A673 (cell line): ENCODE data around the gene TSKS. TPM values are rescaled to one million over a fixed set of nuclear protein-coding genes. Genes with fewer than 3 reads are reported as not detected.

Experiments used
- BruUV-seq: library from RNA; stranded (reverse); fragments of 400-500 nt; replicated peaks from 2 replicates; lab custom pipeline; 2021; lab: Mats Ljungman, UMichigan
- CTCF ChIA-PET: fragments of 300-600 bp; sonication (Branson Sonifier 250); formaldehyde crosslinking; loops from one replicate; lab custom pipeline; 2022; ENCODE audit warnings: antibody characterized with exemption; lab: Charles Lee
- POLR2A ChIA-PET: fragments of 300-600 bp; sonication (Branson Sonifier 250); formaldehyde crosslinking; loops from one replicate; lab custom pipeline; 2022; ENCODE audit warnings: antibody characterized with exemption; ENCODE audit not compliant: low non-redundant PET; lab: Charles Lee
- DNase-seq: peaks from one replicate; pipeline ENCODE4 v3.0.0-alpha.2; 2015; ENCODE audit warnings: low spot score
- H3K27ac ChIP-seq: fragments of 200-600 bp; sonication (generic); 2 replicates; pipeline ENCODE4 v1.5.1; 2016; ENCODE audit warnings: mixed run types, low read depth, mild to moderate bottlenecking, mixed read lengths, antibody characterized with exemption, low read length; ENCODE audit not compliant: poor library complexity, severe bottlenecking
- H3K27me3 ChIP-seq: fragments of 200-600 bp; sonication (generic); replicated peaks from 2 replicates; pipeline ENCODE4 v1.6.1; 2017; ENCODE audit warnings: mixed run types, low read depth, mild to moderate bottlenecking, mixed read lengths, antibody characterized with exemption, low read length; ENCODE audit not compliant: insufficient read depth, poor library complexity
- H3K36me3 ChIP-seq: fragments of 200-600 bp; sonication (generic); 2 replicates; pipeline ENCODE4 v1.6.1; 2016; ENCODE audit warnings: mixed run types, mild to moderate bottlenecking, mixed read lengths, antibody characterized with exemption, low read length; ENCODE audit not compliant: insufficient read depth, poor library complexity, severe bottlenecking
- H3K4me1 ChIP-seq: fragments of 200-600 bp; sonication (generic); 2 replicates; pipeline ENCODE4 v1.6.1; 2017; ENCODE audit warnings: mixed run types, mild to moderate bottlenecking, mixed read lengths, antibody characterized with exemption, low read length; ENCODE audit not compliant: insufficient read depth, poor library complexity, severe bottlenecking
- H3K4me3 ChIP-seq: fragments of 200-600 bp; sonication (generic); 2 replicates; pipeline ENCODE4 v1.5.1; 2016; ENCODE audit warnings: low read depth, mixed run types, mild to moderate bottlenecking, mixed read lengths, low read length; ENCODE audit not compliant: poor library complexity, severe bottlenecking
- H3K9me3 ChIP-seq: fragments of 200-600 bp; sonication (generic); 2 replicates; pipeline ENCODE4 v1.6.1; 2016; ENCODE audit warnings: mixed run types, low read depth, mild to moderate bottlenecking, mixed read lengths, antibody characterized with exemption, low read length; ENCODE audit not compliant: poor library complexity, severe bottlenecking
- EZH2 ChIP-seq: fragments of 200-600 bp; sonication (generic); IDR thresholded peaks from 2 replicates; pipeline ENCODE4 v1.6.1; 2017; ENCODE audit warnings: borderline replicate concordance, low read depth, mild to moderate bottlenecking, mixed read lengths, antibody characterized with exemption, low read length; ENCODE audit not compliant: poor library complexity, severe bottlenecking
- intact Hi-C: fragments of 100-400 bp; cut with micrococcal nuclease; formaldehyde crosslinking; loops from one replicate; pipeline ENCODE4 v1.10.0; 2022; ENCODE audit not compliant: unreplicated experiment
- total RNA-seq: library from RNA; stranded (reverse); gene quantifications from 2 replicates; pipeline ENCODE4 v1.2.3, GENCODE V29; 2021
- TF ChIP-seq, protein P1 (sequence below): fragments of 300-800, 200-600 bp; sonication (generic); conservative IDR thresholded peaks from 2 replicates; pipeline ENCODE4 v1.5.1; 2017; ENCODE audit warnings: low read depth, mild to moderate bottlenecking, antibody characterized with exemption, low read length, moderate library complexity, mixed read lengths

Gene TSKS
- total RNA-seq, 1 experiment from 2014 or later: not detected

DNA sequence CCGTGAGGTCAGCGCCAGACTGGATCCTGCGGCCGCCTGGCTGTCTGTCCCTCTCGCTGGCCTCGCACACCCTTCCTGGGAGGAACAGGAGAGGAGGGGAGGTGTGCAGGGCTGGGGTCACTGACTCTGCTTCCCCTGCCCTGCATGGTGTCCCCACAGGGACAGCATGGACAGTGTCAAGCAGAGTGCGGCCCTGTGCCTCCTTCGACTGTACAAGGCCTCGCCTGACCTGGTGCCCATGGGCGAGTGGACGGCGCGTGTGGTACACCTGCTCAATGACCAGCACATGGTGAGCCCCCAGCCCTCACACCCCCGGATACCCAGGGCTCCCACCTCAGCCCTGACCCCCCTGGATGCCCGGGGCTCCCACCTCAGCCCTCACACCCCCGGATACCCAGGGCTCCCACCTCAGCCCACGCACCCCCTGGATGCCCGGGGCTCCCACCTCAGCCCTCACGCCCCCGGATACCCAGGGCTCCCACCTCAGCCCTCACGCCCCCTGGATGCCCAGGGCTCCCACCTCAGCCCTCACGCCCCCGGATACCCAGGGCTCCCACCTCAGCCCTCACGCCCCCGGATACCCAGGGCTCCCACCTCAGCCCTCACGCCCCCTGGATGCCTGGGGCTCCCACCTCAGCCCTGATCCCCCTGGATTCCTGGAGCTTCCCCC is 28.8 kb upstream of the TSKS start:
- DNase-seq: no peak
- no peak overlapping the region for H3K4me3 ChIP-seq
- H3K36me3 ChIP-seq: peaks cover 24% of the 10 kb centered on the region
- no TSS peak for BruUV-seq
- H3K9me3 ChIP-seq: no peaks in the 10 kb centered on the region
- no peak for TF ChIP-seq EZH2
- TF ChIP-seq, protein P1, sequence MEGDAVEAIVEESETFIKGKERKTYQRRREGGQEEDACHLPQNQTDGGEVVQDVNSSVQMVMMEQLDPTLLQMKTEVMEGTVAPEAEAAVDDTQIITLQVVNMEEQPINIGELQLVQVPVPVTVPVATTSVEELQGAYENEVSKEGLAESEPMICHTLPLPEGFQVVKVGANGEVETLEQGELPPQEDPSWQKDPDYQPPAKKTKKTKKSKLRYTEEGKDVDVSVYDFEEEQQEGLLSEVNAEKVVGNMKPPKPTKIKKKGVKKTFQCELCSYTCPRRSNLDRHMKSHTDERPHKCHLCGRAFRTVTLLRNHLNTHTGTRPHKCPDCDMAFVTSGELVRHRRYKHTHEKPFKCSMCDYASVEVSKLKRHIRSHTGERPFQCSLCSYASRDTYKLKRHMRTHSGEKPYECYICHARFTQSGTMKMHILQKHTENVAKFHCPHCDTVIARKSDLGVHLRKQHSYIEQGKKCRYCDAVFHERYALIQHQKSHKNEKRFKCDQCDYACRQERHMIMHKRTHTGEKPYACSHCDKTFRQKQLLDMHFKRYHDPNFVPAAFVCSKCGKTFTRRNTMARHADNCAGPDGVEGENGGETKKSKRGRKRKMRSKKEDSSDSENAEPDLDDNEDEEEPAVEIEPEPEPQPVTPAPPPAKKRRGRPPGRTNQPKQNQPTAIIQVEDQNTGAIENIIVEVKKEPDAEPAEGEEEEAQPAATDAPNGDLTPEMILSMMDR: no peak
- intact Hi-C loops: no loop called here
- POLR2A ChIA-PET: no interaction called here
- H3K27me3 ChIP-seq: no peaks in the 10 kb centered on the region
- H3K4me1 ChIP-seq: no peaks in the 10 kb centered on the region
- H3K27ac ChIP-seq: no peak overlapping the region
- CTCF ChIA-PET: no interaction called here

DNA sequence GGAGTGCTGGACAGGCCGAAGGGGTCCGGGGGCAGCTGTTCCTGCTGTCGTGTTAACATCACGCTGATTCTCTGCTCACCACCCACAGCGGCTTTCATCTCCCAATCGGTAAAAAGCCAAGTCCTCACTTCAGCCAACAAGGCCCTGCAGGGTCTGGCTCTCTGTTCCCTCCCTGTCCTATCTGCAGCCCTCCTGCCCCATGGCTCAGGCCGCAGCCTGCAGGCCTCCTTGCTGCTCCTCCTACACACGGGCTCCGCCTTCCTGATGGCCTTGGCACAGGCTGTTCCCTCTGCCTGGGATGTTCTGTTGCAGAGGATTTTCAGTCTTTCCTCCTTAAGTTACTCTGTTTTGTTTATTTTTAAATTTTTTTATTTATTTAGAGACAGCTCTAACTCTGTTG is 27.8 kb upstream of the TSKS start:
- Histone ChIP-seq H3K36me3 (peaks cover 21% of the 10 kb centered on the region), H3K4me1 (no peaks in the 10 kb centered on the region), H3K27ac (no peak overlapping the region), H3K9me3 (no peaks in the 10 kb centered on the region), H3K4me3 (no peak overlapping the region), H3K27me3 (no peaks in the 10 kb centered on the region)
- TF ChIP-seq, protein P1: no peak
- no peak for TF ChIP-seq EZH2
- no peak for DNase-seq
- ChIA-PET POLR2A (no interaction called here), CTCF (no interaction called here)
- intact Hi-C loops: no loop called here
- no TSS peak for BruUV-seq

DNA sequence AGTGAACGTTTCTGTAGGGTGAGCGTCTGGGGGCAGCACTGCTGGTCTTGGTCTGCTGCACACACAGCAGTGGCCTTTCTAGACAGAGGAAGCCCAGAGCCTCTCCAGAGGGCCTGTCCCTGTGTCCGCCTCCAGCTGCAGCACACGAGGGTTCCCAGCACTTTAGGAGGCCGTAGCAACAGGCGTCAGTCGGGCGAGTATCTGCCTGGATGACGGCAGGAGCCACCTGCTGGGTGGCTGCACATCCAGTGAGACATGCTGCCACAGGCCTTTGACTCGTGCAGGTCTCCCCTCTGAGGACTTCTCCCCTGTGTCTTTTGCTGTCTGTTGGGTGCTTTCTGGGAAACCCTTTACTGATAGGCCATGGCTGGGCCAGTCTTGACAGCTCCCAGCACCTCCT is 25.8 kb upstream of the TSKS start:
- no peaks in the 10 kb centered on the region for H3K27me3 ChIP-seq
- no peak overlapping the region for H3K4me3 ChIP-seq
- no peak for DNase-seq
- intact Hi-C loops: no loop called here
- no peak overlapping the region for H3K27ac ChIP-seq
- no peaks in the 10 kb centered on the region for H3K9me3 ChIP-seq
- CTCF ChIA-PET: no interaction called here
- H3K36me3 ChIP-seq: peaks cover 11% of the 10 kb centered on the region
- H3K4me1 ChIP-seq: no peaks in the 10 kb centered on the region
- BruUV-seq: no TSS peak
- POLR2A ChIA-PET: no interaction called here
- TF ChIP-seq EZH2: no peak
- TF ChIP-seq, protein P1: no peak
